ENCODE measurements around the gene ASCC1.

GRCh38 chr10:72244573-72245038 is 28.5 kb upstream of the ASCC1 start:
- TF ChIP-seq EP300 (IDR thresholded peaks at IDR 0.05) (no peak), CTCF (IDR thresholded peaks at IDR 0.05) (no peak), JUN (IDR thresholded peaks at IDR 0.05) (no peak; a peak in 1 of 5 replicates), RCOR1 (IDR thresholded peaks at IDR 0.05; ENCODE audit: low read depth, low read length) (no peak), CEBPB (IDR thresholded peaks at IDR 0.05) (no peak)
